Kidney (tissue), 14 donors: ENCODE measurements around the gene TBC1D24. TPM values are rescaled to one million over a fixed set of nuclear protein-coding genes. Genes with fewer than 3 reads are reported as not detected.

Experiments
- DNase-seq, 5 donors: peaks; one replicate each; pipeline ENCODE4 v3.0.0-alpha.2; 2013 to 2020
- FAIRE-seq: peaks from 2 replicates; lab custom pipeline; 2012; peaks lifted over from hg19 to GRCh38; lab: Jason Lieb, UNC
- H3K27ac ChIP-seq, 2 donors: one replicate each; pipeline ENCODE4 v1.7.0; 2013; ENCODE audit warnings: low read depth in 2 of 2, low read length in 2 of 2, inconsistent platforms in 1 of 2
- H3K27me3 ChIP-seq: one replicate; pipeline ENCODE4 v1.7.1; 2013; ENCODE audit warnings: low read length, inconsistent platforms; ENCODE audit not compliant: control insufficient read depth, insufficient read depth
- H3K36me3 ChIP-seq, 3 donors: one replicate each; pipeline versions ENCODE4 v1.7.0 to v1.7.1; 2013; ENCODE audit warnings: low read length in 3 of 3, control low read depth in 1 of 3, inconsistent platforms in 1 of 3; ENCODE audit not compliant: insufficient read depth in 3 of 3, control insufficient read depth in 2 of 3
- H3K4me1 ChIP-seq, 3 donors: one replicate each; pipeline versions ENCODE4 v1.7.0 to v1.7.1; 2013; ENCODE audit warnings: low read length in 3 of 3, inconsistent platforms in 1 of 3, low read depth in 1 of 3; ENCODE audit not compliant: control insufficient read depth in 2 of 3, insufficient read depth in 2 of 3
- H3K4me3 ChIP-seq, 3 donors: one replicate each; pipeline versions ENCODE4 v1.7.0 to v1.8.1; 2013; ENCODE audit warnings: low read length in 3 of 3, control low read depth in 1 of 3, inconsistent platforms in 1 of 3
- H3K9ac ChIP-seq, 3 donors: one replicate each; pipeline versions ENCODE4 v1.7.0 to v1.7.1; 2013; ENCODE audit warnings: low read length in 3 of 3, control low read depth in 1 of 3, inconsistent platforms in 1 of 3
- H3K9me3 ChIP-seq, 3 donors: one replicate each; pipeline versions ENCODE4 v1.7.0 to v1.7.1; 2013; ENCODE audit warnings: low read length in 3 of 3, control low read depth in 1 of 3, inconsistent platforms in 1 of 3; ENCODE audit not compliant: control insufficient read depth in 2 of 3, insufficient read depth in 1 of 3
- CTCF ChIP-seq: IDR thresholded peaks from 3 replicates; pipeline ENCODE4 v1.5.1; 2012; ENCODE audit warnings: mild to moderate bottlenecking, moderate library complexity, borderline replicate concordance; ENCODE audit not compliant: insufficient read depth; ENCODE audit errors: extremely low read depth
- intact Hi-C: fragments of 100-400 bp; cut with DNase I; formaldehyde crosslinking; loops from one replicate; pipeline ENCODE4 v1.11.1; 2022
- polyA plus RNA-seq: library from polyadenylated mRNA; stranded (reverse); fragments of 350-450 nt; fragmentation: Illumina TruSeq; extraction: RNeasy Lipid Tissue Mini Kit (QIAGEN cat#74804); gene quantifications from one replicate; pipeline ENCODE4 v1.2.3, GENCODE V29; 2014; ENCODE audit warnings: low read depth, low replicate concordance; ENCODE audit not compliant: insufficient read depth
- total RNA-seq: library from RNA; stranded (reverse); fragmentation: NEBNext Ultra II Directional; extraction: Animal tissue kit (Norgen Biotek cat#: 25700); gene quantifications from one replicate; pipeline ENCODE4 v1.2.1, GENCODE V29; 2021
- donor health status: control.
- donor health status: control.
- donor health status: control.
- donor health status: control.
- donor health status: control.
- donor health status: DM: yes; HTN: yes; CAD: no.
- donor health status: Normal renal cell carcinoma (clear cell type).

Gene TBC1D24
- total and polyA plus RNA-seq, 2 donors from 2014 or later, result 23.9 to 25.7 TPM

GRCh38 chr16:2500430-2500917 is 25.5 kb downstream of the TBC1D24 start:
- Histone ChIP-seq H3K27ac (peak overlapping the region; percentile 41 to 50), H3K36me3 (no peaks in the 10 kb centered on the region), H3K9me3 (no peaks in the 10 kb centered on the region), H3K9ac (peak overlapping the region in 1 of 3 donors; percentile 26), H3K4me1 (peaks cover 0 to 54% (median 9%) of the 10 kb centered on the region in 3 donors), H3K27me3 (no peaks in the 10 kb centered on the region), H3K4me3 (peak overlapping the region in 1 of 3 donors; percentile 67)
- TF ChIP-seq CTCF, result no peak
- DNase-seq (peak in 2 of 5 donors; percentile 61 to 74), FAIRE-seq (no peak)
- intact Hi-C loops, result no loop called here

- TF ChIP-seq CTCF, result peak; percentile 98
- no peaks in the 10 kb centered on the region for H3K9me3 ChIP-seq
- H3K27me3 ChIP-seq, result no peaks in the 10 kb centered on the region
- DNase-seq (peak; percentile 94 to 96 (median 95)), FAIRE-seq (no peak)
- peaks cover 0 to 54% (median 9%) of the 10 kb centered on the region in 3 donors for H3K4me1 ChIP-seq
- H3K27ac ChIP-seq, result peak overlapping the region; percentile 41 to 50
- peak overlapping the region in 1 of 3 donors; percentile 26 for H3K9ac ChIP-seq
- no peaks in the 10 kb centered on the region for H3K36me3 ChIP-seq
- intact Hi-C loops, result no loop called here
- peak overlapping the region in 2 of 3 donors; percentile 16 to 67 for H3K4me3 ChIP-seq
These were observed 26.2 kb downstream of the TBC1D24 start for GRCh38 chr16:2500918-2501750.

GRCh38 chr16:2501946-2502895 is 27.3 kb downstream of the TBC1D24 start:
- Histone ChIP-seq H3K27me3 (no peaks in the 10 kb centered on the region), H3K27ac (peak overlapping the region; percentile 9 to 68), H3K36me3 (no peaks in the 10 kb centered on the region), H3K4me1 (peaks cover 0 to 46% (median 9%) of the 10 kb centered on the region in 3 donors), H3K9me3 (no peaks in the 10 kb centered on the region), H3K9ac (peak overlapping the region in 1 of 3 donors; percentile 58), H3K4me3 (peak overlapping the region; percentile 11 to 67 (median 36))
- intact Hi-C loops, result no loop called here
- DNase-seq, result peak in 2 of 5 donors; percentile 65 to 79
- FAIRE-seq, result no peak
- no peak for TF ChIP-seq CTCF
